Measurements from ENCODE around the gene SRD5A1.

SRD5A1 gene

DNA sequence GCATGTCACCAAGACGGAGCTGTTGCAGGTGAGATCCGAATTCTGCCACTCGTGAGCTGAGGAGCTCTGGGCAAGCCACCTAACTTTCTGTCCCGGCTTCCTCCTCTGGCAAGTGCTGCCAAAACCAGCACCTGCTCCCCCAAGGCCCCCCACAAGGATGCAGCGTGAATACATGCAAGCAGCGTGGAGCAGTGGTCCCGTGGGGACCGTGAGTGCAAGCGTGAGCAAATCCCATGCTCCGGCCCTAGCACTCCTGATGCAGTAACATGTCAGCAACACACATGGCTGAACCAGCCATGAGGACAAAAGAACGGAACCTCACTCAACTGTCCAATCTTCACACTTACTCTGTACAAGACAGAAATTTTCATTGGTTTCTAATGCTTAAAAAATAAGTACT is 31.4 kb upstream of the SRD5A1 start:
- FAIRE-seq (no peak), DNase-seq (ENCODE audit: insufficient read length, low spot score) (no peak)
- no peak for TF ChIP-seq POLR2AphosphoS5 (IDR thresholded peaks at IDR 0.05; ENCODE audit: low read depth, low read length)
- TF ChIP-seq PAX5 (IDR thresholded peaks at IDR 0.05; ENCODE audit: insufficient read depth, low read length, severe bottlenecking) = no peak
- TF ChIP-seq POU2F2 (IDR thresholded peaks at IDR 0.05; ENCODE audit: low read depth, low read length) = no peak
- TF ChIP-seq POLR2A (IDR thresholded peaks at IDR 0.05; ENCODE audit: low read depth, low read length) = no peak; the same call in 1 of the 2 replicates
- no peak for TF ChIP-seq TAF1 (IDR thresholded peaks at IDR 0.05; ENCODE audit: low read depth, low read length)
- TF ChIP-seq SPI1 (IDR thresholded peaks at IDR 0.05; ENCODE audit: low read depth, low read length) = no peak

DNA sequence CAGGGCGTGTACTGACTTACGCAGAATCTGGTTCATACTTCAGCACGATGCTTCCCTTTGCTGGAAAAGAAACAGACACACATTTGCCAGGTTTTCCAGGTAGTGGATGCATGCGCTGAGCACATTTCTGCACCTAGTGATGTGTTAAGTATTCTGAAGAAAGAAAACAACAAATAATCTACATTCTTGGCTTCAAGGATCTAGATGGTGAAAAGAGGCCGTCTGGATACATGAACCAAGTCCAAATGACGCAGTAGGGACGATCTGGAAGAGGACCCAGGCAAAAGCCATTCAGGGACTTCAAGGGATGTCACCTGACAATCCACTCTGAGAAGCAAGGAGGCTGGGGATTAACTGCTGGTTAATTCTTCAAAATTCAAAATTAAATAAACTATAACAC is 30.8 kb upstream of the SRD5A1 start:
- DNase-seq (ENCODE audit: insufficient read length, low spot score) (no peak), FAIRE-seq (no peak)
- TF ChIP-seq PAX5 (IDR thresholded peaks at IDR 0.05; ENCODE audit: insufficient read depth, low read length, severe bottlenecking) (no peak), POLR2A (IDR thresholded peaks at IDR 0.05; ENCODE audit: low read depth, low read length) (no peak), TAF1 (IDR thresholded peaks at IDR 0.05; ENCODE audit: low read depth, low read length) (no peak), SPI1 (IDR thresholded peaks at IDR 0.05; ENCODE audit: low read depth, low read length) (no peak), POU2F2 (IDR thresholded peaks at IDR 0.05; ENCODE audit: low read depth, low read length) (no peak)

DNA sequence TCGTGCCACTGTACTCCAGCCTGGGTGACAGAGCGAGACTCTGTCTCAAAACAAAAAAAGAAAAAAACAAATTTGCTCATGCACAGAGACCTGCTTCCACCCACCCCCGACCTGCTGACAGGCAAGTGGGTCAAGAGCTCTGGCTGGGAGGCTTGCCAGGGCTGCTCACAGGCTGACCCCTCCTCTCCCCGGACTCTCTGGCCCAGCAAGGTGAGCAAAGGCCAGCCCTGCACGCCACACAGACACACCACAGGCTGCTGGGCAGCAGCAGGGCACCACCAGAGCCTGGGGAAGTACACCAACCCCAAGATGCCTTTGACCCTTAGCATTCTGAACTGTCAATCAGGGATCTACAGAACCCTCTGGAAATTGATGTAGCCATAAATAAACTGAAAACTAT is 29.6 kb upstream of the SRD5A1 start:
- DNase-seq (ENCODE audit: insufficient read length, low spot score) (no peak), FAIRE-seq (no peak)
- TF ChIP-seq TAF1 (IDR thresholded peaks at IDR 0.05; ENCODE audit: low read depth, low read length) (no peak), POLR2AphosphoS5 (IDR thresholded peaks at IDR 0.05; ENCODE audit: low read depth, low read length) (no peak), POLR2A (IDR thresholded peaks at IDR 0.05; ENCODE audit: low read depth, low read length) (no peak), SPI1 (IDR thresholded peaks at IDR 0.05; ENCODE audit: low read depth, low read length) (no peak)

DNA sequence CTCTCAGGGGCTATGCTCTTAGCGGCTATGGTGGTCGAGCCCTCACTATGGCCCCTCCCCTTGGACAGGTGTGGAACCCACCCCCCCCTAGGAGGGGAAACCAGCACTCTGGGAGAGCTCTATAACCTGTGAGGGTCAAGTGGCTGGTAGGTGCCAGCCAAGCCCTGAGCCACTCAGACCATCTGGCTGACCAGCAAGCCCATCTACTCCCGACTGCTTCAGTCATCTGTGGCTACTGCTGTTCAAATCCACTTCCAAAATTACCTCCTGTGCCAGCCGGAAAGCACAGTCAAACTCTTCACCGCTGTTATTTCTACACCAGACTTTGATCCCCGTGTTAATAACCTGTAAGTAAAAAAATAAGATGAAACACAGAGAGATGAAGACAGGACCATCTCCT is 28.9 kb upstream of the SRD5A1 start:
- TF ChIP-seq POU2F2 (IDR thresholded peaks at IDR 0.05; ENCODE audit: low read depth, low read length) (no peak), PAX5 (IDR thresholded peaks at IDR 0.05; ENCODE audit: insufficient read depth, low read length, severe bottlenecking) (no peak), TAF1 (IDR thresholded peaks at IDR 0.05; ENCODE audit: low read depth, low read length) (no peak), POLR2AphosphoS5 (IDR thresholded peaks at IDR 0.05; ENCODE audit: low read depth, low read length) (no peak), POLR2A (IDR thresholded peaks at IDR 0.05; ENCODE audit: low read depth, low read length) (no peak), SPI1 (IDR thresholded peaks at IDR 0.05; ENCODE audit: low read depth, low read length) (no peak)
- DNase-seq (ENCODE audit: insufficient read length, low spot score) = no peak
- FAIRE-seq = no peak

DNA sequence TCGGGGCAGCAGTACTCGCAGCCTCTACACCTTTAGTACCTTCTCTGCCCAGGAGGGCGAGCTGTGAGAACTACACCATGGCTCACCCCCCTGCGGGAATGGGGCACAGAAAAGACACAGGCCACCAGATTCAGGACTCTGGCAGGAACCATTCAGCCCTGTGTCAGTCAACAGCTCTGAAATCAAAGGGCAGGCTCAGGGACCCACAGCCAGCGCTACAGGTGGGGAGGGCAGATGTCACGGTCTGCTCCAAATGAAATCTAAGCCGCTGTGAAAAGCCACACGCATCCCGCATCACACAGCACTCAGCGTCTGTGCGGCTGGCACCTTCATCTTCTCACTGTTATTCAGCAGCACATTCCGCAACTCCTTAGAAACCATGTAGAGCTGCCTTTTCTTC is 28.3 kb upstream of the SRD5A1 start:
- no peak for DNase-seq (ENCODE audit: insufficient read length, low spot score)
- TF ChIP-seq TAF1 (IDR thresholded peaks at IDR 0.05; ENCODE audit: low read depth, low read length) (no peak), SPI1 (IDR thresholded peaks at IDR 0.05; ENCODE audit: low read depth, low read length) (no peak), POLR2AphosphoS5 (IDR thresholded peaks at IDR 0.05; ENCODE audit: low read depth, low read length) (no peak), POU2F2 (IDR thresholded peaks at IDR 0.05; ENCODE audit: low read depth, low read length) (no peak), PAX5 (IDR thresholded peaks at IDR 0.05; ENCODE audit: insufficient read depth, low read length, severe bottlenecking) (no peak), POLR2A (IDR thresholded peaks at IDR 0.05; ENCODE audit: low read depth, low read length) (no peak)
- FAIRE-seq = no peak

DNA sequence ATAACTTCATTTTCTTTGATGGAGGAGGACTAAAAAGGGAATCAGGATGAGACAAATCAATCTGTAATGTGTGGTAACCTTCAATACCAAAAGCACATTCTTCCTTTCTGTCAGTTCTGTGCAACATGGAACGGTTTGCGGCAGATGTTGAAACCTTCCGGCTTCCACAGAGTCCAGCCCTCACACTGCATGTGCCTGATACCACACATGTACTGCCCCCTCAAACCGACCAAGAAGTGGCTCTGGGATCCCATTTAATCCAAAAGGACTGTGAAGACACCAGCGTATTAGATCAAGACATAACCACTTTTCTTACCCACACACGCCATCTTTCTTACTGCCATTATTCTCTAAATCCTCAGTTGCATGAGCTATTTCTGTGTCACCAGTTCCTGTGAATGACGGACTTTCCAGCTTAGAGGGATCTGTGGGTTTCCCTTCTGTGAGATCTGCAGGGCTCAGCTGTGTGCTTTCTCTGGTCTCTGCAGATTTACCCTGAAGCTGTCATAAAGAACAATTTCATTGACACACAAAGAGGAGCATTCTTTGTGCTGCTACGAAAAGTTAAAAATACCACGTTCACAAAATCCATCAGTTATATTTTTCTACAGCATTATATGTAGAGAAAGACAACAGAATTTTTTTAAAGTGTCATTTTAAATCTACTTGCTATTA is 26.2 kb upstream of the SRD5A1 start:
- DNase-seq (ENCODE audit: insufficient read length, low spot score) (no peak), FAIRE-seq (no peak)

DNA sequence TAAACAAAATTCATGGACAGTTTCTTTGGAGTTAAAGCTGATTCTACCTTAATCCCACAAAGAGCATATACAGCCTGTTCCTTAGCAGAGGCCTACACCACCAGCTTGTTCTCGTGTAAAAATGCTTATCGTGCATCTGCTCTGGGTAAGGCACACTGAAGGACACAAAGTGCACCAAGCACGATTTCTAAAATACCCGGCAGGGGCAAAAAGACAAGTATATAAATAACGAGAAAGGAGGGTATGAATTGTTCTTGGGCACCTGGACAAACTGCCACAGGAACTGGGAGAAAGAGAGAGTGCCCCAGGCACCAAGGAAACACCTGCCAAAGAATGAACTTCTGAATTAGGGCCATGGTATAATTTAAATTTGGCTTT is 25.7 kb upstream of the SRD5A1 start:
- no peak for TF ChIP-seq PAX5 (IDR thresholded peaks at IDR 0.05; ENCODE audit: insufficient read depth, low read length, severe bottlenecking)
- no peak for TF ChIP-seq POU2F2 (IDR thresholded peaks at IDR 0.05; ENCODE audit: low read depth, low read length)
- TF ChIP-seq POLR2A (IDR thresholded peaks at IDR 0.05; ENCODE audit: low read depth, low read length) = no peak
- TF ChIP-seq TAF1 (IDR thresholded peaks at IDR 0.05; ENCODE audit: low read depth, low read length) = no peak
- TF ChIP-seq SPI1 (IDR thresholded peaks at IDR 0.05; ENCODE audit: low read depth, low read length) = no peak
- TF ChIP-seq POLR2AphosphoS5 (IDR thresholded peaks at IDR 0.05; ENCODE audit: low read depth, low read length) = no peak
- FAIRE-seq (no peak), DNase-seq (ENCODE audit: insufficient read length, low spot score) (no peak)

More for the DNA sequence above, 26.2 kb upstream of the SRD5A1 start:
- no peak for TF ChIP-seq POLR2A (IDR thresholded peaks at IDR 0.05; ENCODE audit: low read depth, low read length)
- TF ChIP-seq POLR2AphosphoS5 (IDR thresholded peaks at IDR 0.05; ENCODE audit: low read depth, low read length) = no peak
- no peak for TF ChIP-seq POU2F2 (IDR thresholded peaks at IDR 0.05; ENCODE audit: low read depth, low read length)
- no peak for TF ChIP-seq TAF1 (IDR thresholded peaks at IDR 0.05; ENCODE audit: low read depth, low read length)
- no peak for TF ChIP-seq PAX5 (IDR thresholded peaks at IDR 0.05; ENCODE audit: insufficient read depth, low read length, severe bottlenecking)
- no peak for TF ChIP-seq SPI1 (IDR thresholded peaks at IDR 0.05; ENCODE audit: low read depth, low read length)

DNA sequence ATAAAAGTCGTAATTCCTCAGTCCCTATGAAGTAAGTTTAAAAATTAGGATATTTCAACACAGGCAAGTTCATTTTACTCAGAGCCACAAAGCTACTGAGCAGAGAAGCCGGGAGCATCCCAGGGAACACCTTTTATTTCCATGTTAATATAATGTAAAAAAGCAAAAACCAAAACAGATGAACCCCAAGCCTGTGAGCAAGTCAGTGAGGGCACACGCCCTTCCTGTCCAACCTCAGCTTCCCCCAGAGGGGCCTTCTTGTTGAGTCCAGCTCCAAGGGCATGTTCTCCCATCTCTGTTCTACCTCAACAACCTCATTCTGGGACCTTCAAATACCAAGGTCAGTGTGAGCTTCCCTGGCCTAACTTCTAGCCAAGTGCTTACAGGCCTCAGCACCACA is 25.2 kb upstream of the SRD5A1 start:
- TF ChIP-seq SPI1 (IDR thresholded peaks at IDR 0.05; ENCODE audit: low read depth, low read length) (no peak), POU2F2 (IDR thresholded peaks at IDR 0.05; ENCODE audit: low read depth, low read length) (no peak), POLR2A (IDR thresholded peaks at IDR 0.05; ENCODE audit: low read depth, low read length) (no peak), POLR2AphosphoS5 (IDR thresholded peaks at IDR 0.05; ENCODE audit: low read depth, low read length) (no peak), TAF1 (IDR thresholded peaks at IDR 0.05; ENCODE audit: low read depth, low read length) (no peak), PAX5 (IDR thresholded peaks at IDR 0.05; ENCODE audit: insufficient read depth, low read length, severe bottlenecking) (no peak)
- no peak for DNase-seq (ENCODE audit: insufficient read length, low spot score)
- FAIRE-seq = no peak

DNA sequence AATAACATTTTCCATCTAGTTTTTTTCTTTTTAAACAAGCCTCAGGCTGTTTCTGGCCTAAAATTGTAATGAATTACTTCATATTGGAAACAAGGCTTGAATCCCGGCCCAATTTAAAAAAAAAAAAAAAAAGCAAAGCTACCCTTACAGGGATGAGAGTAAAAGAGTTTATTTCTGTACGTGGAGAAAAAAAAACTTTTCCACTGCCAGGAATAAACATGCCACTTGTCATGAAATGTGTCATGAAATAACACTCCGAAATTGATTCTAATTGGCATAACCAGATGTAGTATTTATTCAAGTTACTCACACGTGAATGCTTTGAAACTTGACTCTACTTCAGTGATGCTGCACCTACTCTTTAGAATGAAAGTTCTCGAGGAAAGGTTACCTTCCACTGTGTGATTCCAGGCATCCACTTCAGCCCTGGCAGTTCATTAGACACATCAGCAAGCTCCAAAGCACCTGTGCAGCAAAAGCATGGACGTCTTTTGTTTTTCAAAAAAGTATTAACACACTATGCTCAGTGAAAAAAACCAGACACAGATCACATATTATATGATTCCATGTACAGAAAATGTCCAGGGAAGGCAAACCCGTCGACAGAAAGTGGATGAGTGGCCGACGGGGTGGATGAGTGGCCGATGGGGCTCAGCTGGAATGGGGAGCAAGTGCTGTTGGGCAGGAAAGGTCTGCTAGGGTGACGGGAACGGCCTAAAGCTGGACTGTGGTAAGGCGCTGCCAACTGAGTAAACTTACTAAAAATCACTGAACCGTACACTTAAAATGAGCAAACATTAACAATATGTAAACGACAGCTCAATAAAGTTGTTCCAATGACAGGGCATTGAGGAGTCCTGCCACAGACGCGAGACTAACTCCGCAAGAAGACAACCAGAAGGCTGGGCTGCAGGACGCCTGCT is 21.6 kb upstream of the SRD5A1 start:
- no peak for FAIRE-seq
- TF ChIP-seq POU2F2 (IDR thresholded peaks at IDR 0.05; ENCODE audit: low read depth, low read length) (no peak), TAF1 (IDR thresholded peaks at IDR 0.05; ENCODE audit: low read depth, low read length) (no peak), POLR2AphosphoS5 (IDR thresholded peaks at IDR 0.05; ENCODE audit: low read depth, low read length) (no peak), SPI1 (IDR thresholded peaks at IDR 0.05; ENCODE audit: low read depth, low read length) (no peak), PAX5 (IDR thresholded peaks at IDR 0.05; ENCODE audit: insufficient read depth, low read length, severe bottlenecking) (no peak), POLR2A (IDR thresholded peaks at IDR 0.05; ENCODE audit: low read depth, low read length) (no peak)
- DNase-seq (ENCODE audit: insufficient read length, low spot score) = no peak

All from GM12891 (cell line).